HG03439 (cell line): ENCODE data around the gene PAIP2.
"Not testable (repeated sequence)": the region's sequence is repeated elsewhere in the genome, so short reads cannot be mapped to it uniquely, and the experiment has no call there.

Source experiments
- ATAC-seq: cut with Tn5 transposase; IDR thresholded peaks from one replicate; pipeline ENCODE4 v1.9.1; 2021; ENCODE audit warnings: mild to moderate bottlenecking, moderate library complexity; ENCODE audit not compliant: unreplicated experiment

The PAIP2 gene, protein sequence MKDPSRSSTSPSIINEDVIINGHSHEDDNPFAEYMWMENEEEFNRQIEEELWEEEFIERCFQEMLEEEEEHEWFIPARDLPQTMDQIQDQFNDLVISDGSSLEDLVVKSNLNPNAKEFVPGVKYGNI

DNA sequence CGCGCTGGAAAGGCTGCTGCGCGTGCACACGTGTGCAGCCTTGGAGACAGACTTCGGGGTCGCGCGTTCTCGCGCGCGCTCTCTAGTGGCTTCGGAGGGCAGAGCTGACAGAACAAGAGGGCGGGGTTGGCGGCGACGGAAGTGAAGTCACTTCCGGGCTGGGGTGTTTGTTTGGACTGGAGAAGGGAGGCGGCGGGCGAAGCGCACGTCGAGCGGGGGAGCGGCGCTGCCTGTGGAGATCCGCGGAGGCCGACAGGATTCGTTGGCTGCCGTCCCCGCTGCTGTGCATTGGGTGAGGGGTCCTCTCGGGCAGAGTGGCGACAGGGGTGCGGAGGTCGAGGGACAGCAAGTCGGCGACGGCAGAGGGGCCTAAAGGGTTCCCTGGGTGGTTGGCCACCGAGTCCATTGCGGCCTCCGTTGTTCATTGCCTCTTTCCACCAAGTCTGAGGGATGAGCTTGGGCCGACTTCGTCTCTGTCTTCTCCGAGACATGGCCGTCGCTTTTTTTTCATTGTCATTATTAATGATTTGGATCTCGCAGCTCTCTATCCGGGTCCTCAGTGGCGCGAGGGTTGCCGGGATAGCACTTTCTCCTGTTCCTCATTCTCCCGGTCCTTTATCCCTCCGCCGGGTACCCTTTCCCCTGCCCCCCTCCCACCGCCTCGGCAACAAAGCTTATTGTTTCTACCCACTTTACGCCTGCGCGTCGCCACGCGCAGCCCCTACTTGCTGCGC is at the start of gene PAIP2:
Gene PAIP2 (plus strand): TSS at position 166 of the 734 bp plus-strand sequence. CDS start 21,931 bp downstream, outside the sequence.
- peak; percentile 96 for ATAC-seq

DNA sequence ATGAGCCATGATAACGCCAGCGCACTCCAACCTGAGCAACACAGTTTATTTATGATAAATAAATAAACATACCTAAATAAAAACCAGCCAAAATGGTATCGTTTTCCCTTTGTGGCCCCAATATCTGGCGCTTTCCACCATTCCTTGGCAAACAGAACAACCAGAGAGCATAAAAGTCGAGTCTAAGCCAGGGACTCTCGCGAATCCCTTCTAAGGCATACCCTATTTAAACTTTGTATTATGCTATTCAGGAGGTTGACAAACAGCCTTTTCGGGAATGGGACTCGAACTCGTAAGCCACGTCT is 48.5 kb upstream of the PAIP2 start:
- ATAC-seq = no peak

DNA sequence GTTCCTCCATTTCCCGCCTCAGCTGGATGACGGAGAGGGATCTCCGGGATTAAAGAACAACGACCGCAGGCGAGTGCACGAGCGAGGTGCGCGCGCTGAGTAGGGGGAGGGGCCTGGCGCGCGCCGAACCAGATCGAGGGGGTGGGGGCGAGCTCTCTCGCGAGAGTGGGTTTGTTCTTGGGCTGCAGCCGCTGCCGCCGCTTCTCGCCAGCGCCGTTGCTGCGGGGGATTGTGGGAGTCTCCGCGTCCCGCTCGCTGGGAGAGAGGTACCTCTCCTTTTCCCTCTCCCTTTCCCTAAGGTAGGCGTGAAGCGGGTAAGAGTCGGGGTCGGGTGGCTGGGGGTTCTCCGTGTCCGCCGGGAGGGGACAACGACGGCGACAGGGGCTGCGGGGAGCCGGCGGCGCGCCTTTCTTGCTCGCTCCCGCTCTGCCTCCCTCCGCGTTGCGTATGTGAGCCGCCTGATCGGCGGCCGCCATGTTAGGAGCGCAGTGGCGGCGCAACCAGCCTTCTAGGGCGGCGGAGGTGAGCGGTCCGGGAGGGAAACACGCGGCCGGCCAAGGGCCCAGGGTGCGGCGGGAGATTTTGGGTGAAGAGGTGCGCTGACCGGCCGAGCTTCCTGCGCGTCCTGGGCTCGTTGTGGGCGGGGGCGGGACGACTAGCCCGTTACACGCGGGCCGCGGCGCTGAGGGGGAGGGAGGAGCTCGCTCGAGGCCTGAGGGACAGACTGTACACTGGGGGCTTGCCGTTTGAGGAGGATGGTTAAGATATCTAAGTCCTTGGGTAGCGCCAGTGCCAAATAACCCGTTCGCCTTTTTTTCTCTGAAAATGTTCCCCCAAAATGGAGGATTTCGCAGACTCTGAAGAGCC is 47.9 kb upstream of the PAIP2 start, which contains the start of gene MATR3:
Gene MATR3 (plus strand): TSS at position 234 of the 867 bp plus-strand sequence. CDS start 13,676 bp downstream, outside the sequence.
- peak; percentile 61 for ATAC-seq

DNA sequence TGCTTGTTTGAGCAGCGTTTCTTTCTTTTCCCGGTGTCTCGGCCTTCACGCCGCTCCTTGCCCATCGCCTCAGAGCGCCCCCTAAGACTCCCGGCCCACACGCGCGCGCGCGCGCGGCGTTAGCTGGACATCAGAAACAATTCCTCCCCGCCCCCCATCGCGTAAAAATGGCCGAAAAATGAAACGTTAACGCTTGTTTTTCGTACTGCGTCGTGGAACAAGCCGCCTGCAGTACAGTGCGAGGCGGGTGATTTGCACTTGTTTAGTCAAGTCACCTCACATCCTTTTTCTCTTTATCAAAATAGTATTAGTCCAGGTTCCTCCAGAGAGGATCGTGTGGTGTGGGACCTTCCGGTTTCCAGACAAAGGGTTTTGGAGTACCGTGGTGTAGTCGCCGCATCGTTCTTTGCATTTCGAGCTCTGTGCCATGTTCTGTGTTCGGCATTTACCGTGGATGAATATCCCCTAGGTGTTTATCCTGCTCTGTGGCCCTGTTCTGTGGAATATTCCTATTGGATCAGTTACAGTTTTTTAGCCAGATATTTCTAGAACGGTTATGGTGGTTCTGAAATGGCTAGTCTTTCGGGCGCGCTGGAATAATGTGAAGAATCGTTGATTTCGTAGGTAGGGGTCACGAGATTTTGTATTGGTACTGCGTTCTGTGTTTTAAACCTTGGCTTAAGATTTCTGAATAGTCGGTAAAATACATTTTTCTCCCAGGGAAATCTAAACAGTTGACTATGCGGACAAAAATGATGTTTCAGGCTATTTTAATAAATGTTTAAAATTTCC is 47.1 kb upstream of the PAIP2 start:
- ATAC-seq = peak; percentile 44

DNA sequence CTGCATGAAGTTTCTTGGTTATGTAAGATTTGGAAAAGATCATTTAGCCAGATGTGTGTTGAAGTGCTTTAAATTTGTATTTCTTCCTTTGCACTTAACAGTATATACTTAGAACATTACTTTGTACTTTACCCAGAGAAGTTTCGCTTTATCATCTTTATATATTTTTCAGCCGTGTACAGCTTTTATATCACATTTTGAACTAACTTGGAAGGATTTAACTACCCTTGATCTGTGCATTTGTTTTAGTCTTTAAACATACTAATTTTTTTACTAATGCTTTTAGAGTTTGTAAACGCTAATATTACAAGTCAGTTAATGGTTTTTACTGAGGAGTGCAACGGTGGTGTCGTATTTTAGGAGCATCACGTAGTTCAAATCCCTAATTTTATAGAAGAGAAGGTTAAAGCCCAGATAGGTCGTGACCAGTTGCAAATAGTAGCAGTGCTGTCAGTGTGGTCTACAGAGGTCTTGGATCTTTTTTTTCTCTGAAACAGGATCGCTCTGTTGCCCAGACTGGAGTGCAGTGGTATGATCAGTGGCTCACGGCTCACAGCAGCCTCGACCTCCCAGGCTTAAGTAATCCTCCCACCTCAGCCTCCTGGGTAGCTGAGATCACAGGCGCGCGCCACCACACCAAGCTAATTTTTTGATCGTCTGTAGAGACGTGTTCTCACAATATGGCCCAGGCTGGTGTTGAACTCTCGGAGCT is 46.2 kb upstream of the PAIP2 start:
- ATAC-seq = no peak

DNA sequence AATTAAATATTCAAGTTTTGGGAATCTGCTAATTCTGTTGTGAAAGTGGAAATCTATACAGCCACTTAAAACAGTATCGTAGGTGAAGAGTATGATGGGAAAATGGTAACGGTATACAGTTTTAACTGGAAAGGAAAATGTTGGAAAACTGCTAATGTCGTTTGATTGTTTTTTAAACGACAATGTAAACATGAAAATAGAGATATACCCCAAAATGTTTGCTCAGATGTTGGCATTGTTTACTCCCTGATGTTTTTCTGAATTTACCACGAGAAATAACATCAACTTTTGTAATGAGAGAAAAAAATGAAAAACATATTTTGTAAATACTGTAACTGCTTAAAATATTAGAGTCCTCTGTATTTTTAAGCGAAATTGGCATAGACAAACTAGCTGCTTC is 45.5 kb upstream of the PAIP2 start:
- no peak for ATAC-seq

DNA sequence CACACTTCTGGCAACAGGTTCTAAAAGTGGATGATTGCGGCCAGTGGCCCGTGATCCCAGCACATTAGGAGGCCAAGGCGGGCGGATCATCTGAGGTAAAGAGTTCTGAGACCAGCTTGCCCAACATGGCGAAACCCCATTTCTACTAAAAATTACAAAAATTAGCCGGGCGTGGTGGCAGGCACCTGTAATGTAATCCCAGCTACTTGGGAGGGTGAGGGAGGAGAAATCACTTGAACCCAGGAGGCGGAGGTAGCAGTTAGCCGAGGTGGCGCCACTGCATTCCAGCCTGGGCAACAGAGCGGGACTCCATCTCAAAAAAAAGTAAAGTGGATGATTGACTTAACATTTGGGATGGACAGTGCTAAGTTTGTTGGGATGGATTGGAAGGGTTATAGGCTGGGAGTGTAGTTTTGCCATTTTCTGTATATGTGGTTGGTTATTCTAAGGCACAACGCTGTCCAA is 44.8 kb upstream of the PAIP2 start:
- ATAC-seq = no peak

DNA sequence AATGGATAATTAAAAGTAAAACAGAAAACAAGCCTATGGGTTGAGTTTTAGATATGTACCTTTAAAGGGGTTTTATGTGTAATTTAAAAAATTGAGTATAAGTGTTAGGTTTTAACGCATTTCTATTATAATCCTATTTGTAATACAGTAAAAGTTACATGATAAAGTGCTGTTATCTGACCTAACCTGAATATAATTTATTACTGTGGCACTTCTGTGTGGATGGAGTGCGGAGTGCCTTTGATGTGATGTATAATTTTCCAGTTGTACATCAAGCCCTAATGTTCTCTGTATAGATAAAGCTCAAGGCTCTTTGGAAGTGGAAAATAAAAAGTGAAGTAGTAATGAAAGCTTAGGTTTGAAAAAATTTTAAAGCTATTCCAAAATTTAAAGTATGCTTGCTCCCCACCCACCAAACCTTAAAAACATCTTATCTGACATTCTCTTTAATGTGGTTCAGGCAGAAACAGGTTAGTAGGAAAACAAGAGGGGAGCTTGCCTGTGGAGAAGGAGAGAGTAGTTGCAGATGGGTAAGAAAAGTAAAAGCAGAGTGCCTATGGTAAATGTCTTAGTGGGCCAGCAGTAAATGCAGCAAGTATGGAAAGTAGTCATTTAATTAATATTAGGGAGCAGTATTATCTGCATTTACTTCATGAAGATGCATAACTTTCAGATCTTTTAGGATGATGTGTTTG is 44.1 kb upstream of the PAIP2 start:
- ATAC-seq = no peak

DNA sequence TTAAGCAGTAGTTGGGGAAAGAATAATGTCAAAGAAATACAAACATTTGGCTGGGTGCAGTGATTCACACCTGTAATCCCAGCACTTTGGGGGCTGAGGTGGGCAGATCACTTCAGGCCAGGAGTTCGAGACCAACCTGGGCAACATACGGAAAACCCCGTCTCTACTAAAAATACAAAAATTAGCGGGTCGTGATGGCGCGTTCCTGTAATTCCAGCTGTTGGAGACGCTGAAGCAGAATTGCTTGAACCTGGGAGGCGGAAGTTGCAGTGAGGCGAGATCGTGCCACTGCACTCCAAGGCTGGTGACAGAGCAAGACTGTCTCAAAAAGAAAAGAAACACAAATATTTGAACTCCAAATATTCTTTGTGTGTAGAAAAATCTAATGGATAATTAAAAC is 43.4 kb upstream of the PAIP2 start:
- ATAC-seq = no peak

DNA sequence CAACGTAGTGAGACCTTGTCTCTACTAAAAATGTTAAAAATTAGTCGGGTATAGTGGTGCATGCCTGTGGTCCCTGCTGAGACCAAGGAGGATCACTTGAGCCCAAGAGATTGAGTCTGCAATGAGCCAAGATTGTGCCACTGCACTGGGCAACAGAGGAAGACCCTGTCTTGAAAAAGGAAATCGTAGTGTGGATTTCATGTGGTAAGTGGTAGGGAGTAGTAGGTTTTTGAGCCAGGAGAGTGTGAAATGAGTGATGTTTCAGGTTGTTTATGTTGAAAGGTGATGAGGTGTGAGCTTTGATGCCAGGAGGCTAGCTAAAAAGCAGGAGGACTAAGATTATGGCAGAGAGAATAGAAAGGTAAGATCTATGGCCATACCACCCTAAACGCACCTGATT is 42.2 kb upstream of the PAIP2 start:
- no peak for ATAC-seq

DNA sequence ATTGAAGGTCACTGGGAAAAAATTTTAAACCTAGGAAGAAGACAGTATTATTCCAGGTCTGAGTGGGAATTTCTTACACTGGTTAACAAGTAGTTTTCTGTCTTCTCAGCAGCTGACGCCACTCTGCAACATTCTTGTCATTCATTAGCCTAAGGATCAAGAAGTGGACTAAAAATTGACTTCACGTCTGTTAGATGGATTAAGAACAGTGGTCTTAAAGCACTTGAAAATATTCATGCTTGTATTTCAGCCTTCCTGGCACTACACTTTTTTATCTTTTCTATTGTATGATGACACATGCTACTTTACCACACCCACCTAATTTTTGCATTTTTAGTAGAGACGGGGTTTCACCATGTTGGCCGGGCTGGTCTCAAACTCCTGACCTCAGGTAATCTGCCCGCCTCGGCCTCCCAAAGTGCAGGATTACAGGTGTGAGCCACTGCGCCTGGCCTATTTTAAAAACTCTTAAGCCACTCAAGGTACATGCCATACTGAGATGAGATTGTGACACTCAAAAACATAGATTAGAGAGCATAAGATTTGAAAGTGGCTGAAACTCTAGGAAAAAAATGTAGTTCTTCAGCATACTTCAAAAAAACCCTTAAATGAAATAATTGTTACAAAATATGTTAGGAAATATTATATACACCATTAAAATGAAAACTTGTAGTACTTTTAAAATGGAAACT is 39.7 kb upstream of the PAIP2 start:
- ATAC-seq = no peak

DNA sequence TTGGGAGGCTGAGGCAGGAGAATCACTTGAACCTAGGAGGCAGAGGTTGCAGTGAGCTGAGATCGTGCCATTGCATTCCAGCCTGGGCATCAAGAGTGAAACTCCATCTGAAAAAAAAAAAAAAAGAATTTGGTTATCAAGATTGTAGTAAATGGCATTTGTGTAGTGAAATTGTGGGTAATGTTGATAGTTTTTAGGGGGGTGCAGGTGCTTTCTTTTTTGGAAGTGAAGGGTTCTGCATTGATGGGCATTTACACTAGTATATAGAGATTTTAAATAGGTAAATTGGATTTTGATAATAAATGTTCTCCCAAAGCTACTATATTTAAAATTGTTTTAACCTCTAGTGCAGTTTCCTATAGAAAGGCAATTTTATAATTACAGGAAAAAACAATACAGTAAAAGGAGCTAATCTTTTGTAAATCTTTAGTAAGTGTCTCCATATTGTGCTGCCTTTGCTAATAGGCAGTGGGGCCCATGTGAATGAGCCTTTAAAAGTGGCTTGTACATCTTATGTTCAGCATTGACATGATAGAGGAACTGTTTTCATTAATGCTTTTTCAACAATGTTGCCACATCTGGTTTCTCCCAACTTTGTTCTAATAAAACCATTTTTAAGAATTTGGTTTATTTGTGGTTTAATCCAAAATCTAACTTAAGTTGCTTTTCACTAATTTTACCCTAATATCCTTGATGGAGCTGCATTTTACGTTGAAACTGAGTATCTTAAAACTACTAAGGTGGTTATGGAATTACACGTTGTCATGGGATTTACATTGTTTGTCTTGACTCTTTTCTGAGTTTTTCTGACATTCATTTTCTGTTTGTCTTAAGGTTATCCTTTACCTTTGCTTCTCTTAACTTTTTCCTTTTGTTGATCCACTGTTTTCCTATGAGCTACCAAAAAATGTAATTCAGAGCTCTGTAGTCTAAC is 37.0 kb upstream of the PAIP2 start:
- ATAC-seq = no peak

DNA sequence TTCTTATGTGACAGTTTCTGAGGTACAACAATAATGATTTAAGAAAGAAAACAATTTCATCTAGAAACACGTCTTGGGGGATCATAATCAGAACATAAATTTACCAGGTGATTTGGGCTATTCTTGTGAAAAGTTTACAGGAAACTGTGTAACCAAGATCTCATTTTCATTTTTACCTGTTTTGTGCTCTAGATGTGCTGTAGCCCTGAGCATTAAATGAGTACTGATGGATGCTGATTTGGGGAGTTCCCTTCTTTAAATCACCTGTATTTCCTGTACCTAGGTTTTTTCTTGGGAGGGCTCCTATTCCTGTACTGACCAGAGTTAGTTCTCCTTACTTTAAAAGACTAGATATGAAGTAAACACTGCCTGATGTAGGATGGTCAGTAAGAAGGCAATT is 35.5 kb upstream of the PAIP2 start:
- no peak for ATAC-seq

DNA sequence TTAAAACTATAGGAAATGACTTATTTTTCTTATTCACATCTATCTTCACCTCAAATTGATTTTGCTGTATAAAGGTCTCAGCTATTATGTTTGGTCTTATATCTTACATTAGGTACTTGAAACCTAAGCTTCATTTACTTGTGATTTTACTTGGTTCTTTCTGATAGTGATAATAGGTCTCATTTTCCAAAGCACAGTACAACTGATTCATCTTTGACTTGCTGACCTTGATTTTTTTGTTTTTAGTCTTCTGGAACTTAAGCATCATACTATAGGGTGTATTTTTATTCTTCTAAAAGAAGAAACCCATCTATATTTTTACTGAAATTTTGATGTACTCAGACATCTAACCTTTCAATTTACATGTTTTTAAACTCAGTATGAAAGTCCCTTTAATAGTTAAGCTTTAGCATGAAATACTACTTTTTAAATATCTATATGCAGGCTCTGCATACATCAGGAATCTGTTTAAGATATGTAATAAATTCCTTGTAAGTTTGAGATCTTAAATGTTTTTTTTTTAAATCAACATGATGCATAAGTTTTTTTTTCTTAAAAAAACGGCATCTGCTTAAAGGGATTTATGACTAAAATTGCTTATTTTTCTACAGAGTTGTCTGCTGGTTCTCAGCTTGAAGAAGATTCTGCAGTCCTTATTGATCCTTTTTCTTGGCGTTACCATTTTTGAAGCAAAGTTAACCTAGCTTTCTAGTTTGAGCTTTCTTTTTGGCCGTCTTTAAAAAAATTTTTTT is 34.9 kb upstream of the PAIP2 start:
- no peak for ATAC-seq

DNA sequence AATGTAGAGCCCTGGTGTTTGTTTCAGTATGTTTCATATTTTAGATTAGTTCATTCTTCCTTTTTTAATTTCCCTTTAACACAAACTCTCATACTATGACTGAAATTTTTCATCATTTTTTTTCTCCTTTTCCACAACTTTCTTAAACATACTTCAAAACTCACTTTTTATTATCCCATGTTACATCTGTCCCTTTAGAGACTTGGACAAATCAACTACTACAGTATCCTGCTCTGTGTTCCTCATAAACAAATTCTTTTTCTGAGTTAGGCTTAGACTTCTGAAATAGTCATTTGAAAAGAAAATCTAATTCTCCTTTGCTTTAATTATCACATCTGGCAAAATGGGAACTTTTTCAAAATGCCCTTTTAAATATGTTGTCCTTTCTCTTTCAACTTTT is 32.9 kb upstream of the PAIP2 start:
- no peak for ATAC-seq

DNA sequence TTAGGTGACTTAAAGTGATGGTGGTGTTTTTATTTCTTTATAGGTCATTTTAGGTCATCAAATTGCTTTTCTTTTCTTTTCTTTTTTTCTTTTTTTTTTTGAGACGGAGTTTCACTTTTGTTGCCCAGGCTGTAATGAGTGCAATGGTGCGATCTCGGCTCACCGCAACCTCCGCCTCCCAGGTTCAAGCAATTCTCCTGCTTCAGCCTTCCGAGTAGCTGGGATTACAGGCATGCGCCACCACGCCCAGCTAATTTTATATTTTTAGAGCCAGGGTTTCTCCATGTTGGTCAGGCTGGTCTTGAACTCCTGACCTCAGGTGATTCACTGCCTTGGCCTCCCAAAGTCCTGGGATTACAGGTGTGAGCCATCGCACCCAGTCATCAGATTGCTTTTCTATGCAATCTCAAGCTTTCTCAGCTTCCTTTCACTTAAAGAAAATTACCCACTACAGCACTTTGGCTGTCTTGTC is 30.9 kb upstream of the PAIP2 start:
- not testable (repeated sequence) for ATAC-seq

DNA sequence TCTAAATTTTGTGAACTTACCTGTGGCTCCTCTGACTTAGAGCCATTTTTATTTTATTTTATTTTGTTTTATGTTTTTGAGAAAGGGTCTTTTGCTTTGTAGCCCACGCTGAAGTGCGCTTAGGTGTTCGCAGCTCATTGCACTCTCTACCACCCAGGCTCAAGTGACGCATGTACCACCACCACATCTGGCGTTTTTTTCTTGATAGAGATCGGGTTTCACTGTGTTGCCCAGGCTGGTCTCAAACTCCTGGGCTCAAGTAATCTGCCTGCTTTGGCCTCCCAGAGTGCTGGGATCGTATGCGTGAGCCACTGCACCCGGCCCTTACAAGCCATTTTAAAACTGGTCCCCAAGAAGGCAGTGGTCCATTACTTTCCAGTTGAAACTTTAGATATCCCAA is 29.6 kb upstream of the PAIP2 start:
- ATAC-seq = no peak
